ENCODE data around the gene LIPE. TPM values are rescaled to one million over a fixed set of nuclear protein-coding genes. Genes with fewer than 3 reads are reported as not detected.
A peak's percentile ranks its signal among the peaks of the same experiment; 100 is the strongest.

The LIPE gene
- total RNA-seq, 1 donor from 2014 or later, result 3.9 TPM

DNA sequence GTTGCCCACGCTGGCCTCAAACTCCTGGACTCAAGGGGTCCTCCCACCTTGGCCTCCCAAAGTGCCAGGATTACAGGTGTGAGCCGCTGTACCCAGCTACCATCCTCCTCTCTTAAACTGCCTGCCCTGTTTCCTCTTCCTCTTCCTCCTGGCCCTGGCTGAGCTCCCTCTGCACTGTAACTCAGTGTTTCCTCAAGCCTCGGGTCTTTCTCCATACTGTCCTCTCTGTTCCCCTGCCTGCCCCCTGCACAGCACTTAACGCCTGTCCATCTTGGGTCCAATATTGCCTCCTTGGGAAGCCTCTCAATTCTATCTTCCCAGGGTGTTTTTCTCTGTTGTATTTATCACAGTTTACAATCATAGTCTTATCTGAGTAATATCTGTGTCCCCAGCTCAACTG lies 6.1 kb downstream of the LIPE start:
- Histone ChIP-seq H3K27ac (no peak overlapping the region), H3K27me3 (peaks cover 18% of the 10 kb centered on the region), H3K4me1 (peaks cover 24% of the 10 kb centered on the region), H3K4me3 (no peak overlapping the region), H3K9me3 (no peaks in the 10 kb centered on the region), H3K36me3 (no peaks in the 10 kb centered on the region)
- TF ChIP-seq, protein P1, sequence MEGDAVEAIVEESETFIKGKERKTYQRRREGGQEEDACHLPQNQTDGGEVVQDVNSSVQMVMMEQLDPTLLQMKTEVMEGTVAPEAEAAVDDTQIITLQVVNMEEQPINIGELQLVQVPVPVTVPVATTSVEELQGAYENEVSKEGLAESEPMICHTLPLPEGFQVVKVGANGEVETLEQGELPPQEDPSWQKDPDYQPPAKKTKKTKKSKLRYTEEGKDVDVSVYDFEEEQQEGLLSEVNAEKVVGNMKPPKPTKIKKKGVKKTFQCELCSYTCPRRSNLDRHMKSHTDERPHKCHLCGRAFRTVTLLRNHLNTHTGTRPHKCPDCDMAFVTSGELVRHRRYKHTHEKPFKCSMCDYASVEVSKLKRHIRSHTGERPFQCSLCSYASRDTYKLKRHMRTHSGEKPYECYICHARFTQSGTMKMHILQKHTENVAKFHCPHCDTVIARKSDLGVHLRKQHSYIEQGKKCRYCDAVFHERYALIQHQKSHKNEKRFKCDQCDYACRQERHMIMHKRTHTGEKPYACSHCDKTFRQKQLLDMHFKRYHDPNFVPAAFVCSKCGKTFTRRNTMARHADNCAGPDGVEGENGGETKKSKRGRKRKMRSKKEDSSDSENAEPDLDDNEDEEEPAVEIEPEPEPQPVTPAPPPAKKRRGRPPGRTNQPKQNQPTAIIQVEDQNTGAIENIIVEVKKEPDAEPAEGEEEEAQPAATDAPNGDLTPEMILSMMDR (IDR thresholded peaks at IDR 0.05), result no peak
- intact Hi-C loops (cut with DNase I), result no loop called here
- DNase-seq (no peak), ATAC-seq (no peak)

DNA sequence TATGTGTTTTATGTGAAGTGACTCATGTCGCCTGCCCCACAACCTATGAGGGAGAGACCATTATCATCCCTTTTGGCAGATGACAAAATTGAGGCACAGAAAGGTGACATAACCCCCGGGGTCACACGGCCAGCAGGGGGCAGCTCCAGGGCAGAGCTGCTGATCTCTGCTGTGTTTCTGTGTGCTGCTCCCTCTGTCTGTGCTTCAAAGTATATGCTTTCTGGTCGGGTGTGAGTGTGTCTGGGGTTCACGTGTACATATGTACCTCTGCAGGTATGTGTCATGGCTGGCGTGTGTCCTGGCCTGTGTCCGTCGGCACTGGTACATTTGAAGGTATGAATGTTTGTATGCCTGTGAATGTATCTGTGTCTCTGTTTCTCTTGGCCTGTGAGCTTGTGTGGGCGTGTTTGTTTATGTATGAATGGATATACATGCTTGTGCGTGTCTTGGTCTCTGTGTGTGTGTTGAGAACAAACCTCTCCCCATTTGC lies 7.1 kb downstream of the LIPE start:
- Histone ChIP-seq H3K27me3 (peaks cover 12% of the 10 kb centered on the region), H3K4me3 (no peak overlapping the region), H3K9me3 (no peaks in the 10 kb centered on the region), H3K36me3 (no peaks in the 10 kb centered on the region), H3K4me1 (peaks cover 24% of the 10 kb centered on the region), H3K27ac (no peak overlapping the region)
- DNase-seq (peak; percentile 78), ATAC-seq (peak; percentile 56)
- intact Hi-C loops (cut with DNase I), result no loop called here
- TF ChIP-seq, protein P1 (IDR thresholded peaks at IDR 0.05), result peak; percentile 62

DNA sequence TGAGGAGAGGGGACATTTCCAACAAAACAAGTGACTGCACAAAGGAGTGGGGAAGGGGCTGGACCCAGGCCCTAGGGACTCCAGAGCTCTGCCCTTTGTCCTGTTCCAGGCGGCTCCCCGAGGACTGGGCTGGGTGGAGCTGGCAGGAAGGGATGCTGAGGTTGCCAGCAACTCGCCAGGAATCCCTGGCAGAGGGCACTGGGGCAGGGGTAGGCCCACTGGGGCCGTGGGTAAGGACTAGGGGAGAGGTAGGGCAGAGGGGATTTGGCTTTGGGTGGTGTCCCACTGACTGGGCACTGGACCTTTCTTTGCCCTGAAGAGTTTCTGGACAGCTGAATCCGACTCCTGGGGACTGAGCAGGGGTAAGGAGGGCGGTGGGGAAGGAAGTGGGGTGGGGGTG lies 7.9 kb downstream of the LIPE start:
- intact Hi-C loops (cut with DNase I), result no loop called here
- Histone ChIP-seq H3K4me3 (no peak overlapping the region), H3K4me1 (peaks cover 24% of the 10 kb centered on the region), H3K27ac (no peak overlapping the region), H3K9me3 (no peaks in the 10 kb centered on the region), H3K36me3 (no peaks in the 10 kb centered on the region), H3K27me3 (peaks cover 5% of the 10 kb centered on the region)
- no peak for DNase-seq
- ATAC-seq, result no peak
- TF ChIP-seq, protein P1 (IDR thresholded peaks at IDR 0.05), result no peak

DNA sequence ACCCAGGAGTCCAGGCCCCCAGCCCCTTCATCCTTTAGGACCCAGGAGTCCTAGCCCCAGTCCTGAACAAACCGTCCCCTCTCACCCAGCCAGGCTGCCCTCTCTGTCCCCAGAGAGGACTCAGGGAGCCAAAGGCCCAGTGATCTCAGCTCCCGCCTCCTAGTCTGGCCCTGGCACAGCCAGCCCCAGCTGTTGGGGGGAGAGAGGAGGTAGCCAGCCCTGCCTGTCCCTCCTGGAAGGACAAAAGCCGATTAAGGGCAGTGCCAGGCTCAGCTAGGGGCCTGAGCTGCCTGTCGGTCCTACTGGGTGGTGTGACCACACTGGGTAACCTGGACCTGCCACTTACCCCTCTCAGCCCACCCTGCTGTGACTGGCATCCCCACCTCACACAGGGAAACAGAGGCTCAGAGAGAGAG lies 14.5 kb downstream of the LIPE start:
- Histone ChIP-seq H3K9me3 (no peaks in the 10 kb centered on the region), H3K27me3 (no peaks in the 10 kb centered on the region), H3K36me3 (no peaks in the 10 kb centered on the region), H3K4me1 (no peaks in the 10 kb centered on the region), H3K27ac (no peak overlapping the region), H3K4me3 (no peak overlapping the region)
- DNase-seq (no peak), ATAC-seq (no peak)
- TF ChIP-seq, protein P1 (IDR thresholded peaks at IDR 0.05), result no peak
- intact Hi-C loops (cut with DNase I), result no loop called here

DNA sequence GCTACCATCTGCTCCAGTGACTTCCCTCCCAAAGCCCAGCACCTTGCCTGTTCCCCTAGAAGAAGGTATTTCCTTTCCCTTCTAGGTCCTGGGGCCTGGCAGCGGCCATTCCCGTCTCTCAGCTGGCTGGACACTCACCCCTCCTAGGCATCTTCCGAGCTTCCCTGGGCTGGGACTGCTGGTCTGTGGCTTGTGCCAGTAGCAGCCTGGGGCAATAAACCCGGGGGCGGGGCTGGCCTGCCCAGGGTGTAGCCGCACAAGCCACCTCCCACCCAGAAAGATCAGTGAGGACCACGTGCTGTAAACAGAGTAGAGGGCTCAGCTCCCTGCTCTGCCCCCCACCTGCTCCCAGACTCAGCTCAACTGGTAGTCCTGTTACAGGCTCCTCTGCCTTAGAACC lies 15.0 kb downstream of the LIPE start:
- Histone ChIP-seq H3K27ac (no peak overlapping the region), H3K4me1 (no peaks in the 10 kb centered on the region), H3K9me3 (no peaks in the 10 kb centered on the region), H3K4me3 (no peak overlapping the region), H3K36me3 (no peaks in the 10 kb centered on the region), H3K27me3 (no peaks in the 10 kb centered on the region)
- intact Hi-C loops (cut with DNase I), result no loop called here
- DNase-seq, result no peak
- no peak for ATAC-seq
- TF ChIP-seq, protein P1 (IDR thresholded peaks at IDR 0.05), result no peak

DNA sequence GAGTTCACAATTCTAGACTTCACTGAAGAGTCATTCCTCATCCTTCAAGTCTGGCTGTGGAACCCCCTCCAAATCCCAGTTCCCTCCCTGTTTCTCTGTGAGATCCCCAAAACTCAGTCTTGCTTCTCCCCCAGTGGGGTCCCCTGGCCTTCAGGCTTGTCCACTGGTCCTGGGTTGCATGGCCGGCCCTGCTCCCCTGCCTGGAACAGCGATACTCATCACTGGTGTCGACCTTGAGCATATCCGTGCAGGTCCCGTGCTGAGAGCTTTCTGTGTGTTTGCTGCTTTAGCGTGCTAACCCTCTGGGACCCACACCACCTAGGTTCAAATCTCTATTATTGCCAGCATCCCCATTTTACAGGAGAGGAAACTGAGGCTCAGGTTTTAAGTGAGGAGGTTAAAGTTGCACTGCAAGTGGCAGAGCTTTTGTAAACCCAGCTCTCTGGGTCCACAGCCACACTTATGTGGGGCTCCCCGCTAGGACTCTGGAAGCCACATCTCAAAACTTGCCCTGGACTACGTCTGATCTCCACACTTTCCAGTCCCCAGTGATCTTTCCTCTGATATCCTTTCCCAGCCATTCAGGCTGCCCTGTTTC lies 15.5 kb downstream of the LIPE start:
- intact Hi-C loops (cut with DNase I), result no loop called here
- no peaks in the 10 kb centered on the region for H3K4me1 ChIP-seq
- TF ChIP-seq, protein P1 (IDR thresholded peaks at IDR 0.05), result no peak
- H3K27ac ChIP-seq, result no peak overlapping the region
- no peaks in the 10 kb centered on the region for H3K36me3 ChIP-seq
- no peaks in the 10 kb centered on the region for H3K27me3 ChIP-seq
- DNase-seq (no peak), ATAC-seq (no peak)
- H3K4me3 ChIP-seq, result no peak overlapping the region
- H3K9me3 ChIP-seq, result no peaks in the 10 kb centered on the region

All from upper lobe of right lung (tissue), 1 donor.